Fibroblast of lung (primary cell): ENCODE results near the gene SFRP5. TPM values are rescaled to one million over a fixed set of nuclear protein-coding genes. Genes with fewer than 3 reads are reported as not detected.

Source experiments
- DNase-seq, 2 donors: peaks; one replicate each; pipeline versions ENCODE4 v3.0.0 to v3.0.0-alpha.2; 2010; ENCODE audit warnings: low read depth in 2 of 2
- H2AFZ ChIP-seq: 2 replicates; pipeline ENCODE4 v1.5.1; 2012; ENCODE audit warnings: low read length, control low read depth, inconsistent platforms
- H3K27ac ChIP-seq: 2 replicates; pipeline ENCODE4 v1.5.1; 2011; ENCODE audit warnings: low read length, control low read depth; ENCODE audit not compliant: insufficient read depth
- H3K27me3 ChIP-seq: 2 replicates; pipeline ENCODE4 v1.5.1; 2011; ENCODE audit warnings: mild to moderate bottlenecking, low read length; ENCODE audit not compliant: control insufficient read depth, insufficient read depth
- H3K36me3 ChIP-seq: 2 replicates; pipeline ENCODE4 v1.5.1; 2011; ENCODE audit warnings: low read length; ENCODE audit not compliant: control insufficient read depth, insufficient read depth
- H3K4me1 ChIP-seq: 2 replicates; pipeline ENCODE4 v1.5.1; 2011; ENCODE audit warnings: low read length; ENCODE audit not compliant: control insufficient read depth, insufficient read depth; ENCODE audit errors: extremely low read depth
- H3K4me2 ChIP-seq: 2 replicates; pipeline ENCODE4 v1.5.1; 2011; ENCODE audit warnings: low read length, control low read depth; ENCODE audit not compliant: insufficient read depth; ENCODE audit errors: extremely low read depth
- H3K4me3 ChIP-seq, 4 experiments: fragments of 200-600 bp in 1 of 4; sonication (generic) in 1 of 4; replicated peaks in 1 of 4; 2 replicates each; pipeline ENCODE4 v1.5.1; 2011 to 2016; ENCODE audit warnings: low read length in 4 of 4, low read depth in 3 of 4, mild to moderate bottlenecking in 3 of 4, control low read depth in 2 of 4, inconsistent platforms in 1 of 4, mixed read lengths in 1 of 4; ENCODE audit not compliant: insufficient read depth in 1 of 4; ENCODE audit errors: control extremely low read depth in 1 of 4
- H3K79me2 ChIP-seq: 2 replicates; pipeline ENCODE4 v1.5.1; 2012; ENCODE audit warnings: mild to moderate bottlenecking, low read length, inconsistent platforms; ENCODE audit not compliant: control insufficient read depth, insufficient read depth
- H3K9ac ChIP-seq: 2 replicates; pipeline ENCODE4 v1.5.1; 2011; ENCODE audit warnings: mild to moderate bottlenecking, low read length, control low read depth; ENCODE audit not compliant: insufficient read depth
- H3K9me3 ChIP-seq: 2 replicates; pipeline ENCODE4 v1.5.1; 2012; ENCODE audit warnings: low read depth, low read length; ENCODE audit not compliant: control insufficient read depth, insufficient read depth
- H4K20me1 ChIP-seq: 2 replicates; pipeline ENCODE4 v1.5.1; 2011; ENCODE audit warnings: low read length; ENCODE audit not compliant: control insufficient read depth, insufficient read depth; ENCODE audit errors: extremely low read depth
- EZH2 ChIP-seq: IDR thresholded peaks from 2 replicates; pipeline ENCODE4 v1.5.1; 2012; ENCODE audit warnings: low read length, control low read depth, mild to moderate bottlenecking; ENCODE audit errors: missing control alignments
- polyA plus RNA-seq, 2 donors: library from polyadenylated mRNA; depleted of rRNA in 1 of 2; stranded (reverse) in 1 of 2; unstranded in 1 of 2; fragments of >200 nt; gene quantifications; 2 replicates each; pipeline ENCODE4 v1.2.1, GENCODE V29; 2011 to 2012; ENCODE audit warnings: missing spikeins in 1 of 2
- total RNA-seq: library from RNA; depleted of rRNA; stranded (reverse); fragments of >200 nt; gene quantifications from 2 replicates; pipeline ENCODE4 v1.2.1, GENCODE V29; 2014
- TF ChIP-seq, protein P1 (sequence below), 2 donors: IDR thresholded peaks in 1 of 2; conservative IDR thresholded peaks in 1 of 2; 1 replicate in 1 of 2; 2 replicates in 1 of 2; pipeline ENCODE4 v1.5.1; 2011 to 2012; ENCODE audit warnings: low read length in 2 of 2, control low read depth in 1 of 2, inconsistent platforms in 1 of 2, low read depth in 1 of 2, mild to moderate bottlenecking in 1 of 2

The SFRP5 gene
- total and polyA plus RNA-seq, 2 donors (not counting 1 experiment from before 2014, with no cell fraction given) = not detected

DNA sequence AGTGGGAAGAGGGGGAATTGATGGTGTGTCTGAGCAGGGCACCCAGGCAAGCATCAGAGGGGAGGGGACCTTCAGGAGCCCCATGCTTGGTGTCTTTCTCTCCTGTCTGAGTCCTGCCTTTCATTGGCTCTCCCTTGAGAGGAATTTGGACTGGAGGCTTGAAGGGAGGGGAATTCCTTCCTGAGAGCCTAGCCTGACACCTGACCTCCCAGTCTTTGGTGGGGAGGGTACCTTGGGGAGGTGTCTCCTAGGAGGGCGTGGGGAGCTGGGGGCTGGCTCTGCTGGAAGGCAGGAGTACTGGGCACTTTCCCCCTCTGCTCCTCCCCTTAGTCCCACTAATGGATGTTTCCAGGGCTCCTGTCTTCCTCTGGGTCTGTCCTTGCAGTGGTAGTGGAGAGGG lies 1.3 kb upstream of the SFRP5 start:
- Histone ChIP-seq H3K4me2 (no peak overlapping the region), H3K79me2 (no peaks in the 10 kb centered on the region), H3K4me3 (no peak overlapping the region), H3K36me3 (no peaks in the 10 kb centered on the region), H3K9me3 (no peaks in the 10 kb centered on the region), H2AFZ (no peak overlapping the region), H3K27me3 (peaks cover 30% of the 10 kb centered on the region), H3K9ac (no peak overlapping the region), H3K4me1 (no peaks in the 10 kb centered on the region), H4K20me1 (no peaks in the 10 kb centered on the region), H3K27ac (no peak overlapping the region)
- no peak for DNase-seq
- TF ChIP-seq, protein P1, sequence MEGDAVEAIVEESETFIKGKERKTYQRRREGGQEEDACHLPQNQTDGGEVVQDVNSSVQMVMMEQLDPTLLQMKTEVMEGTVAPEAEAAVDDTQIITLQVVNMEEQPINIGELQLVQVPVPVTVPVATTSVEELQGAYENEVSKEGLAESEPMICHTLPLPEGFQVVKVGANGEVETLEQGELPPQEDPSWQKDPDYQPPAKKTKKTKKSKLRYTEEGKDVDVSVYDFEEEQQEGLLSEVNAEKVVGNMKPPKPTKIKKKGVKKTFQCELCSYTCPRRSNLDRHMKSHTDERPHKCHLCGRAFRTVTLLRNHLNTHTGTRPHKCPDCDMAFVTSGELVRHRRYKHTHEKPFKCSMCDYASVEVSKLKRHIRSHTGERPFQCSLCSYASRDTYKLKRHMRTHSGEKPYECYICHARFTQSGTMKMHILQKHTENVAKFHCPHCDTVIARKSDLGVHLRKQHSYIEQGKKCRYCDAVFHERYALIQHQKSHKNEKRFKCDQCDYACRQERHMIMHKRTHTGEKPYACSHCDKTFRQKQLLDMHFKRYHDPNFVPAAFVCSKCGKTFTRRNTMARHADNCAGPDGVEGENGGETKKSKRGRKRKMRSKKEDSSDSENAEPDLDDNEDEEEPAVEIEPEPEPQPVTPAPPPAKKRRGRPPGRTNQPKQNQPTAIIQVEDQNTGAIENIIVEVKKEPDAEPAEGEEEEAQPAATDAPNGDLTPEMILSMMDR (conservative IDR thresholded peaks at IDR 0.05 in 1 of 2, IDR thresholded peaks at IDR 0.05 in 1 of 2; ENCODE audit: low read depth in 1 of 2, low read length in 2 of 2) = no peak
- TF ChIP-seq EZH2 = no peak

DNA sequence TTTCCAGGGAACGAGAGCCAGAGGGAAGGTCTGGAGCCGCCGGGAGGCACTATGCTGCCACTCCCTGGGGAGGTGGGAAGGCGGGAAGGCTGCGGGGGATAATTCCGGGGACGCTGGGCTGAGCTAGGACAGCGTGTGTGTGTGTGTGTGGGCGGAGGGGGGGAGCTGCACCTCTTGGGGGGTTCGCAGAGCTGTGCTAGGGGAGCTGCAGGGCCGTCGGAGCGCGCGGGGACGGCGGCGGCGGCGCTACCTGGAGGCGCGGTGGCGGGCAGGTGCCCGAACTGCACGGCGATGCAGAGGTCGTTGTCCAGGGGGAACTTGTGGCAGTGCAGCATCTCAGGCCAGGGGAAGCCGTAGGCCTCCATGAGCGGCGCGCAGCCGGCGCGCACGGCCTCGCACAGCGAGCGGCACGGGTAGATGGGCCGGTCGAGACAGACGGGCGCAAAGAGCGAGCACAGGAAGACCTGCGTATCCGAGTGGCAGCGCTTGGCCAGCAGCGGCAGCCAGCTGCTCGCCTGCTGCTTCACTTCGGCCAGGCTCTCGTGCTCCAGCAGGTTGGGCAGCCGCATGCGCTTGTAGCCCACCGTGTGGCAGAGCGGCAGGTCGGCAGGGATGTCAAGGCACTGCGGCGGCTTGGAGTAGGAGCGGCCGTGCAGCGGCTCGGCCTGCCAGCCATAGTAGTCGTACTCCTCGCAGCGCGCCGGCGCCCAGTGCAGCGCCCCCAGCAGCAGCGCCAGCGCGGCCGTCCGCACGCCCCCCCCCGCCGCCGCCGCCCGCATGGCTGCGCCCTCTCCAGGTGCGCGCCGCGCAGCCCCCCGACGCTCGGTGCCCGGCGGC lies 526 bp downstream of the SFRP5 start:
- Histone ChIP-seq H3K79me2 (no peaks in the 10 kb centered on the region), H3K36me3 (no peaks in the 10 kb centered on the region), H3K27me3 (peaks cover 30% of the 10 kb centered on the region), H3K4me1 (no peaks in the 10 kb centered on the region), H3K27ac (no peak overlapping the region), H4K20me1 (no peaks in the 10 kb centered on the region), H3K9ac (no peak overlapping the region), H2AFZ (no peak overlapping the region), H3K4me2 (no peak overlapping the region), H3K9me3 (no peaks in the 10 kb centered on the region), H3K4me3 (no peak overlapping the region)
- peak; percentile 9 to 45 for DNase-seq
- TF ChIP-seq, protein P1 (conservative IDR thresholded peaks at IDR 0.05 in 1 of 2, IDR thresholded peaks at IDR 0.05 in 1 of 2; ENCODE audit: low read depth in 1 of 2, low read length in 2 of 2) = no peak
- peak; percentile 89 for TF ChIP-seq EZH2

DNA sequence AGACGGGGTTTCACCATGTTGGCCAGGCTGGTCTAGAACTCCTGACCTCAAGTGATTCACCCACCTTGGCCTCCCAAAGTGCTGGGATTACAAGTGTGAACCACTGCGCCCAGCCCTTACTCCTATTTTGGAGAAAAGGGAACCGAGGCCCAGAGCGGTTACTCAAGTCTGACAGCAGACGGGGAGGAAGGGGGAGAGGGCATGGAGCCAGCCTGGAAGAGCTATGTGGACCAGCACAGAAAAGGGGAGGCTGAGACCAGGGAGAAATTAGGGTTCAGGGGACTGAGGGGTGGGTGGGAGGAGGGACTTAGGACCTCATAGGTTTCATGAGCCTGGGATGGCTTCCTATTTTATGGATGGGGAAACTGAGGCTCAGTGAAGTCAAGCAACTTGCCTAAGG lies 1.5 kb downstream of the SFRP5 start:
- no peak overlapping the region for H3K9ac ChIP-seq
- no peaks in the 10 kb centered on the region for H3K79me2 ChIP-seq
- TF ChIP-seq EZH2 = no peak
- TF ChIP-seq, protein P1 (conservative IDR thresholded peaks at IDR 0.05 in 1 of 2, IDR thresholded peaks at IDR 0.05 in 1 of 2; ENCODE audit: low read depth in 1 of 2, low read length in 2 of 2) = no peak
- H3K4me1 ChIP-seq = no peaks in the 10 kb centered on the region
- H3K27ac ChIP-seq = no peak overlapping the region
- H3K27me3 ChIP-seq = peaks cover 30% of the 10 kb centered on the region
- no peaks in the 10 kb centered on the region for H3K9me3 ChIP-seq
- H3K4me2 ChIP-seq = no peak overlapping the region
- no peak overlapping the region for H3K4me3 ChIP-seq
- no peak for DNase-seq
- H3K36me3 ChIP-seq = no peaks in the 10 kb centered on the region
- no peak overlapping the region for H2AFZ ChIP-seq
- no peaks in the 10 kb centered on the region for H4K20me1 ChIP-seq
